ENCODE results near the gene DNAJC1. TPM values are rescaled to one million over a fixed set of nuclear protein-coding genes. Genes with fewer than 3 reads are reported as not detected.

The DNAJC1 gene
- total RNA-seq, 2 donors from 2014 or later, result 22.2 to 27.8 TPM

DNA sequence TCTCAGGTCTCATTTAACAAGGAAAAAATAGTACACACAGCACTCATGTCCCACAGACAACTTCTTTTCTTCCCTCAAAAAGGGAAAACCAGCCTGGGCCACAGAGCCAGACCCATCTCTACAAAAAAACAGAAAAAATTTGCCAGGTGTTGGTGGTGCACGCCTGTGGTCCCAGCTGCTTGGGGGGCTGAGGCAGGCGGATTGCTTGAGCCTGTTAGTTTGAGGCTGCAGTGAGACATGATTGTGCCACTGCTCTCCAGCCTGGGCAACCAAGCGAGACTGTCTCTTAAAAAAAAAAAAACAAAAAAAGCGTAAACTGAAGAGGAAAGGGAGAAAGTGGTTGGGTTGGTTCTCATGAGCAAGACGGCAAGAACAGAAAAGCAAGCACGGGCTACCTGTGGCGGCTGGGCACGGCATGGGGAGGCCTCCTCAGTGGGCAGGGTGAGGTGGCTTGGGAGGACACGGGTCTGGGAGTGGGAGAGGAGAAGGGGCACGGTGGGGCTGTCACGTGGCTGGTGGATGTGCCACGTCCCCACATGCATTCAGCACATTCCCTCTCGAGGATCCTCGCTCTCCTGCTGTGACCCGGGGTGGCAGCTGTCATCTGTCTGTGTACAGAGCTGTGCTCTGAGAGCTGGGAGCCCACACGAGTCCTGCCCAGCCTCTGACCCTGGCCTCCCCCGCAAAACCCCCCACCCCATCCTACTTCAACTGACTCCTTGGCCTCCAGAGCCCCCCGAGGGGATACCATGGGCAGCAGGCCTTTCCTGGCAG is 249.8 kb downstream of the DNAJC1 start:
- DNase-seq (ENCODE audit: low spot score in 2 of 2) (no peak), ATAC-seq (no peak)
- Mint-ChIP-seq H3K9me3 (no peaks in the 10 kb centered on the region), H3K27ac (no peak overlapping the region), H3K36me3 (no peaks in the 10 kb centered on the region)

DNA sequence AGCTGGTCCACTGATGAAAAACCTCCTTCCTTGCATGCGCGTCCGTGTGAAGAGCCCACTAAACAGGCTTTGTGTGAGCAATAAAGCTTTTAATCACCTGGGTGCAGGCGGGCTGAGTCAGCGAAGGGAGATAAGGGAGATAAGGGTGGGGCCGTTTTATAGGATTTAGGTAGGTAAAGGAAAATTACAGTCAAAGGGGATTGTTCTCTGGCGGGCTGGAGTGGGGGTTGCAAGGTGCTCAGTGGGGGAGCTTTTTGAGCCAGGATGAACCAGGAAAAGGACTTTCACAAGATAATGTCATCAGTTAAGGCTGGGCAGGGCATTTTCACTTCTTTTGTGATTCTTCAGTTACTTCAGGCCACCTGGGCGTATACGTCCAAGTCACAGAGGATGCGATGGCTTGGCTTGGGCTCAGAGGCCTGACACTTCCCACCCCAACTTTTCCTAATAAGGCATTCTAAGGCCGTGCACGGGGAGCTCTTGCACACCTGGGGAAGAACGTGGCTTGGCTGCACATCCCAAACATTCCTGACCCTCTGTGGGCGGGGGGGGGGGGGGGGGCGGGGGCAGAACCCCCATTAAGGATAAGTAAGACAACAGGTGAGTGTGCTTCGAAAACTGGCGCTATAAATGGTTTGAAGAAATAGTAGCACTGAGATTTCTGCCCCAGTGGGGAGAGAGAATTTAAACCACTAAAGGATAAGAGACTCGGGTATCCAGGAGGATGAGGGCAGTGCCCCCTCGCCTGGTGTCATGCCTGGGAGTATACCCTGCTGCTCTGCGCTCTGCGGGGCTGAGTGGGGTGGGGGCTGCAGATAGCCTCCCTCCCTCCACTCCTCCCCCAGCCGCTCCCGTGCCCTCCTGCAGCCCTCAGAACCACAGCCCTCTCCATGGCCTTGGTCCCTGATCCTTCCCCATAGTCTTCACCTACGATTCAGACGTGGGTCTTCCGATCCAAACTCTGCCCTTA is 251.9 kb downstream of the DNAJC1 start:
- Mint-ChIP-seq H3K27ac (no peak overlapping the region), H3K9me3 (no peaks in the 10 kb centered on the region), H3K36me3 (no peaks in the 10 kb centered on the region)
- no peak for DNase-seq (ENCODE audit: low spot score in 2 of 2)
- no peak for ATAC-seq

DNA sequence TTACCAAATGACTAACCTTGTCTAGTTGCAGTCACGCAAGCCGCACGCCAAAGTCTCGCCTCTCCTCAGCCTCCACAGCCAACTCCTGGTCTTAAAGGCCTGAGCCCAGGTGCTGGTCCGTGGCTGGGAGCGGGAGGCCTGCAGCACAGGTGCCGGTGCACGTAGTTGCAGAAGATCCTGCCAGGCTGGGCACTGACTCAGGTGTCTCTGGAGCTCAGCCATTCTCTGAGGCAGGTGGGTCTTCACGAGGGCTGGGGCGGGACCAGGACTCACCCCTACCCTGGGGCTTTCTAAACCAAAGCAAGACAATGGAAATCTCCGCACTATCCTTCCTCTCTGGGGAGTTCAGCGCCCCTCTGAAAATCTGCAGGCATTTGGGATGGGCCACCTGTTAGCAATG is 253.1 kb downstream of the DNAJC1 start:
- no peaks in the 10 kb centered on the region for H3K9me3 Mint-ChIP-seq
- H3K36me3 Mint-ChIP-seq, result no peaks in the 10 kb centered on the region
- DNase-seq (ENCODE audit: low spot score in 2 of 2) (no peak), ATAC-seq (peak in 1 of 2 donors; percentile 4)
- no peak overlapping the region for H3K27ac Mint-ChIP-seq

DNA sequence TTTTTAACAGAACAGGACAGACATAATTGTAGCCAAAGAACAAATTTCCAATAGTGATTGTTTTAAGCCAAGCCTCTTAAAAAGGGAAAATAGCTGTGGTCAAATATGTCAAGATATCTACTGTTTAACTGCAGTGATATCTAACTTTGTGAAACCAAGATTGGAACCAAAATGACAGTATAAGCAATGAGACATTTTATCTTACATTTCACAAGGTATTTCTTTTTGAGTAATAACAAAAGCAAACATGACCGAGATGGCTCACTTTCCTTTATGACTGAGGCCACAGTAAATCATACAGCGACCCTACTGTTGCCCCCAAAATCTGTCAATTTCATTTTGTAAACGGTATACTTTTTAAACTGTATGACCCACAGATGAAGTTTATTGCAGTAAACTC is 253.7 kb downstream of the DNAJC1 start:
- DNase-seq (ENCODE audit: low spot score in 2 of 2) (no peak), ATAC-seq (peak; percentile 23 to 79)
- Mint-ChIP-seq H3K27ac (no peak overlapping the region), H3K36me3 (no peaks in the 10 kb centered on the region), H3K9me3 (no peaks in the 10 kb centered on the region)

DNA sequence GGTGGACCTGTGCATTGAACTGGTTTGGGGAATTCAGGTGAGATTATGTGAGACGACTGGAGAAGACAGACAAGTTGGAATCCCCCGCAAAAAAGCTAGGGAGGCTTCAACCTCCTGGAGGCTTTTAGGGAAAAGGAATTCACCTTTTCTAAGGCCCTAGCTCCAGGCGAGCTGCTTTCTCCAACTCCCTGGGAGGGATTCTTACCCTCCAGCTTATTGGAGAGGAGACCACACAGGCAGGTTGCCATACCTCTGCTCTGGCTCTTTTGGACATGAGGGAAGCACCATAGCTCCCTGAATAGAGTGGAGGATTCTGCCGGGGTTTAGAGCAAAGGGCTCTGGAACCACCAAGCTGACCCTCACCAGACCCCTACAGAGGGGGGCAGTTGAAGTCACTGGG is 255.7 kb downstream of the DNAJC1 start:
- peak overlapping the region in 1 of 2 donors; percentile 91 for H3K27ac Mint-ChIP-seq

DNA sequence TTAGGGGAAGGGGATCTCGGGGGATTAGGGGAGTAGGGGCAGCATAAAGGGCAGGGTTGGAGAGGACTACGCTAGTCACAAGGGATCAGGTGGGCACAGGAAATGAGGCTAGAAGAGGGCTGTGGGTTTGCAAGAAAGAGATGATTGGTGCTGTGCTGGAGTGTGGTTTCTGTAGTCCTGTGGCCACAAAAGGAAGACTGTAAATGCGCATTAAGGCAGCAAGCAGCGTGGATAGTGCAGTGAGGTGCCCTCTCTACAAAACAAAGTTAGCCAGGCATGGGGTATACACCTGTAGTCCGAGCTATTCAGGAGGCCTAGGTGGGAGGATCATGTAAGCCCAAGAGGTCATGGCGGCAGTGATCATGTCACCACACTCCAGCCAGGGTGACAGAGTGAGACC is 257.4 kb downstream of the DNAJC1 start:
- ATAC-seq, result peak; percentile 14 to 74
- peak overlapping the region; percentile 66 to 69 for H3K27ac Mint-ChIP-seq
- DNase-seq (ENCODE audit: low spot score in 2 of 2), result no peak

More for the DNA sequence above, 255.7 kb downstream of the DNAJC1 start:
- ATAC-seq (no peak), DNase-seq (ENCODE audit: low spot score in 2 of 2) (no peak)
- Mint-ChIP-seq H3K9me3 (no peaks in the 10 kb centered on the region), H3K36me3 (peaks cover 0 to 7% of the 10 kb centered on the region in 2 donors)

DNA sequence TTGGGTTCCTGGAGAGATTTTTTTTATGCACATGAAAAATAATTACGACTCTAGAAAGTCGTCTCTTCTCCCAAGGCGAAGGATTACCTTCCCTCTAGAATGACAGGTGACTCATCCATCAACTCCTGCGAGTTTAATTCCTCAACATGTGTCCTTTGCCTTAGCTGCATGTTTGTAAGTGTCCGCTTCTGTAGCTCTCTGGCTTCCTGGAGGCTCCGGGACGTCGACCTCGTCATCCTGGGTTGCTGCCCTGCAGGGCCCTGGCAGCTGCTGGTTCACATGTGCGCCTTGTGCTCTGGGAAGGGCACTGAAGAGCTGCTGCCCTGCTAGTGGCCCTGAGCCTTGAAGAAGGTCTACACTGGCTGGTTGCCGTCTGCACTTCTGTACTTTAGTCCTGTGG is 259.3 kb downstream of the DNAJC1 start:
- peaks cover 0 to 36% of the 10 kb centered on the region in 2 donors for H3K36me3 Mint-ChIP-seq
- DNase-seq (ENCODE audit: low spot score in 2 of 2) (no peak), ATAC-seq (no peak)
- H3K9me3 Mint-ChIP-seq, result no peaks in the 10 kb centered on the region
- no peak overlapping the region for H3K27ac Mint-ChIP-seq

More for the DNA sequence above, 257.4 kb downstream of the DNAJC1 start:
- Mint-ChIP-seq H3K9me3 (no peaks in the 10 kb centered on the region), H3K36me3 (peaks cover 0 to 20% of the 10 kb centered on the region in 2 donors)

DNA sequence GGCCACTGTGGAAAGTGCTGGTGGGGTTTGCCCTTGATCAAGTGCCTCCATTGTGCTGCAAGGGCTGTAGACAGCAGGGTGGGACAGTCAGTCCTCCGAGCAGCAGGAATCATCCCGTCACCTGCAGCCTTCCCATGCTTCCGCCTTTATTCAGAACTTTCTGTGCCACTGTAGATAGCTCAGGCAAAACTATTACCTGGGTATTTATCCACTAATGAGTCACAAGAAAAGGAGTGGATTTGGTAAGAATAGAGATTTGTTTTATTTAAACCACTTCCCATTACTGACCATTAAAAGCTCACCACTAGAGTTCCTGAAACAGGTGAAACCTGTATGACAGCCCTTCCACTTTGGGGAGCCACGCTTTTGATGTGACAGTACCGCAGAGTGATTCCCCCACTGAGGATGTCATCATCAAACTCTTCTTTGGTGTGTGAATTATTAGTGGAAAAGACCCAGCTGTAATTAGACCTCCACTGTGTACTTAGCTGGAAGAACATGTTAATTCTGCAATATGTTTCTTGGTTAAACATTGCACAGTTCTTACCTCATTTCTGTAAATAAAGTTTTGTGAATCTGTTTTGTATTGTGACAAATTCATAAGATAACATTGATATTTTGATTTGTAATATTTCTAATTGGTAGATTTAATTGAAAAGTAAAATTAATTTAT is 260.7 kb downstream of the DNAJC1 start:
- no peaks in the 10 kb centered on the region for H3K9me3 Mint-ChIP-seq
- no peak for ATAC-seq
- DNase-seq (ENCODE audit: low spot score in 2 of 2), result no peak
- no peak overlapping the region for H3K27ac Mint-ChIP-seq
- H3K36me3 Mint-ChIP-seq, result peaks cover 0 to 44% of the 10 kb centered on the region in 2 donors

DNA sequence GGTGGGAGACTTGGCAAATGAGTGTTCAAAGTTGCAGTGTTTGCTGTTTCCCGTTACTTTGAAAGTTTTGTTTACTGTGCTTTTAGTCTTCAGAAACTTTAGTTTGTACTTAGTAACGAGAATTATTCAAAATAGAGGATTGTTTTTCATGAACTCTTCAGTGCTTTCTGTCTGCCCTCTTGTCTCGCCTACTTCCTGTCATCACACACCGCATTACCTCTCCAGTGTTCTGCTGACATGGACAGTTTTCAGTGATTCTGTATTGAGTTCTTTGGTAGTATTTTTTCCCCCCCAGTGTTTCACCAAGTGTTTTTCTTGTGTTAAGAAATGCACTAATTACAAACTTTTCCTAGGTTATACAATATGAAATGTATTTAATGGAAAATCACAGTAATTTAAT is 262.5 kb downstream of the DNAJC1 start:
- ATAC-seq, result peak; percentile 40 to 62
- no peaks in the 10 kb centered on the region for H3K9me3 Mint-ChIP-seq
- H3K27ac Mint-ChIP-seq, result peak overlapping the region; percentile 12 to 48
- H3K36me3 Mint-ChIP-seq, result peaks cover 0 to 45% of the 10 kb centered on the region in 2 donors
- no peak for DNase-seq (ENCODE audit: low spot score in 2 of 2)

DNA sequence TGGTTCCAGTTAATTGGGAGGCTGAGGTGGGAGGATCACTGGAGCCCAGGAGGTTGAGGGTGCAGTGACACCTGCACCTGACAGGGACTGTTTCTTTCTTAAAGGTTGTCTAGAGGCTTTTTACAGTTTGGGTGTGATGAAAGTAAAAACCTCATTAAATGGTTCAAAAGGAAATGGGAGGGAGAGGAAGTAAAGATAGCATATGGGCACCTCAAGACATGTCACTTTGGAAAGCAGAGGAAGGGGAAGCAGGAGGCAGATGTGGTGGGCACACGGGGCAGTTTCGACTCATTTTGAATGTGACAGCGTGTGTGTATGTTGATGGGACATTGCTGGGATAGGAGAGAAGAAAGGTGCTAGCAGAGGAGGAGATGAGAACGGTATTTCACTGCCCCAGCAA is 266.4 kb downstream of the DNAJC1 start:
- no peak for DNase-seq (ENCODE audit: low spot score in 2 of 2)
- peaks cover 5 to 41% of the 10 kb centered on the region in 2 donors for H3K36me3 Mint-ChIP-seq
- ATAC-seq, result peak in 1 of 2 donors; percentile 7
- H3K27ac Mint-ChIP-seq, result peak overlapping the region; percentile 77 to 79
- no peaks in the 10 kb centered on the region for H3K9me3 Mint-ChIP-seq

DNA sequence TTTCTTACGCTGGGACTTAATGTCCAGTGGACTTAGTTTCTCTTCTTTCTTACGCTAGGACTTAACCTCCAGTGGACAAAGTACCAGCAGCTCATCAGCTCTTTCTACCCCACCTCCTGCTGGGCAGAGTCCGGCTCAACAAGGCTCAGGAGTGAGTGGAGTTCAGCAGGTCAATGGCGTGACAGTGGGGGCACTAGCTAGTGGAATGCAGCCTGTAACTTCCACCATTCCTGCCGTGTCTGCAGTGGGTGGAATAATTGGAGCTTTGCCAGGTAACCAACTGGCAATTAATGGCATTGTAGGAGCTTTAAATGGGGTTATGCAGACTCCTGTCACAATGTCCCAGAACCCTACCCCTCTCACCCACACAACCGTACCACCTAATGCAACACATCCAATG is 269.8 kb downstream of the DNAJC1 start:
- Mint-ChIP-seq H3K27ac (no peak overlapping the region), H3K36me3 (peaks cover 9 to 13% of the 10 kb centered on the region in 2 donors), H3K9me3 (no peaks in the 10 kb centered on the region)
- no peak for DNase-seq (ENCODE audit: low spot score in 2 of 2)
- ATAC-seq, result no peak

DNA sequence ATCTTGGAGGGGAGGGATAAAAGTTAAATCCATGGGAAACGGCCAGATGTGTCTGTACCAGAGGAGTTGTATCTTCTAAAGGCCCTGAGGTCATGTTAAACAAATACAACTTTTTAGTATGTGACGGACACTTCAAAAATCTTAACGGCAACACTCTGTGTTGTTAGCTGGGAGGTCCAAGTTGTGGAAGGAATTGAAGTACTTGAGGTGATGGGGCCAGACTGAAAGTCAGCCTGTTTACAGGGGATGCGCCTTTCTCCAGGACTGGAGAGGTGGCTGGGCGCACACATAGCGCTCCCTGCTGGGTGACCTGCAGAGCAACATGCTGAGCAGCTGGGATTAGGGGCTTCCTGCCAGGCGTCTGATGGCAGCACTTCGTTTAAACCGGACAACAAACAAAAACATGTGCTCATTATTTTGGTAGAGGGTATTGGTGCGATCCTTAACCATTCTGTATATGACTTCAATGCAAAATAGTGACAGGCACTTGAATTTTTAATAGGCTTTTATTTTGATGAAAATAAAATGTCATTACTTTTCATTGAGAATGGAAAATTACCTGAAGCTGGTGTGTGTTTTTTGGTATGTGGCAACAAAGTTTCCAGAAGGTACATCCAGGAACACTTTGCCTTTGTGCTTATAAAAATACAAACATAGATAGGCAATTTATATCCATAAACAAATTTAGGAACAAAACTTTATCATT is 271.3 kb downstream of the DNAJC1 start:
- DNase-seq (ENCODE audit: low spot score in 2 of 2), result peak in 1 of 2 donors; percentile 44
- no peaks in the 10 kb centered on the region for H3K9me3 Mint-ChIP-seq
- peak; percentile 66 to 83 for ATAC-seq
- no peak overlapping the region for H3K27ac Mint-ChIP-seq
- peaks cover 9 to 15% of the 10 kb centered on the region in 2 donors for H3K36me3 Mint-ChIP-seq

DNA sequence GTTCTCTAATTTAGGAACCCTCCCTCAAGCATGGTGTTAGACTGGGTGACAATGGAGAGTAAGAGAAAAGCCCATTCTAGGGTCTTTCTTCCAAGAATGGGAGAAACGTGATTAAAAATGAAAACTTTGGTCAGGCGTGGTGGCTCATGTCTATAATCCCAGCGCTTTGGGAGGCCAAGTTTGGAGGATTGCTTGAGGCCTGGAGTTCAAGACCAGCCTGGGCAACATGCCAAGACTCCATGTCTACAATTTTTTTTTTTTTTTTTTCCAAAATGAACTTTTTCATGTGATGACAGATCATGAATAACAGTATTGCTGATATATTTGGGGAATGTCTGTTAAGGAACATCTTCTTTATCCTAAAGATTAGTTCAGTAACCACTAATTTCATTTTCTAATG is 274.9 kb downstream of the DNAJC1 start:
- DNase-seq (ENCODE audit: low spot score in 2 of 2), result no peak
- no peak for ATAC-seq
- H3K36me3 Mint-ChIP-seq, result peaks cover 4 to 6% of the 10 kb centered on the region in 2 donors
- no peaks in the 10 kb centered on the region for H3K9me3 Mint-ChIP-seq
- no peak overlapping the region for H3K27ac Mint-ChIP-seq

DNA sequence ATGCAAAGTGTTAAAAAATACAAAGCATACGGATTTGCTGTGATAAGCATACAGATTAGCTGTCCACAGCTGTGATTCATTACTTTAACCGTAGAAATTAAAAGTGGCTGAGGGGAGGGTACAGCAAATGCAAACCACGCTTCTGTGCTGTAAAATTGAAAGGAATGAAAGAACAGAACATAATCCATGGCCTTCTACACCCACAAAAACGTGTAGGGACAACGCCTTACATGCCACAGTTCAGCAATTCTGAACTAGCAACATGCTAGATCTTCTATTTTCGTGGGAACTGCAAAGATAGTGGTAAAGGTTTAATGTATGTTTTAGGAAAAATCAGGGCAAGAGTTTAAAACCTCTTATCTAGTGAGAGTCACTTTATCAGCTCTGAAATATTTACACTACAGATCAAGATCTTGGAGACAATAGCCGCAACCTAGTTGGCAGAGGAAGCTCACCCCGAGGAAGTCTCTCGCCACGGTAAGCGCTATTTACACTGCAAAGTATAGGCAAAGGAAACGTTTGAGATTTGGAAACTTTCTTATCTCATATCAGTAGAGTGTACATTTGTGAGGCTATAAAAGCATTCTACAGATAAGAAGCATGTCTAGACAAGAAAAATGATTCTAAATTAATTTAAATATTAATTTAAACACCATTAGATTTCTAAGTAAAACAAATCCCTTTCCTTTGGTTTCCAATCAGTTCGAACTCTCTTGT is 275.9 kb downstream of the DNAJC1 start:
- Mint-ChIP-seq H3K9me3 (no peaks in the 10 kb centered on the region), H3K27ac (no peak overlapping the region), H3K36me3 (peaks cover 4 to 6% of the 10 kb centered on the region in 2 donors)
- DNase-seq (ENCODE audit: low spot score in 2 of 2), result no peak
- no peak for ATAC-seq

DNA sequence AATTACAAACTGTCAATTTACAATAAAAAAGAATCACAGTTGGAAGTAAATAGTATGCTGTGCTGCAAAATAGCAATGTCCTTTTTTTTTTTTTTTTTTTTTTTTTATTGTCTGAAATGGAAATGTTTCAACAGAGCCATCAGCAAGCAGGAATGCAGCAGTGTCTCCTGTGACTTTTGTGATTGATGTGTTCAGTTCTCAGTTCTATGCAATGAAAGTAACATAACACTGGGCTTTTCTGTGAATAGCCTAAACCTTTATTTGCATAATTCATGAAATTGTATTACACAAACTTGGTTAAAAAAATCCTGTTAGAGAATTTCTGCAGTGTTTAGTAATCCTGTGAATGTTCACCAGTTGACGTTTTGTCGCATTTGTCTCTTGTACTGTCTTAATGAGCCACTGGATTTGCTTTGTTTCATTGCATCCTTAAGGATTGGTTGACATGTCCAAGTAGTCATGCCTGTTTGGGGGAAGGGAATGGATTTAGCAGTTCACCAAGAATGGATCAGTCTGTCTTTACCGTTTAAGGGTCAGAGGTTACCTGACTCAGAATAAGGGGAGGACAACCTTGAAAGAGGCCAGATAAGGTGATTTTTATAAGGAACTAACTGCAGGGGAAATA is 276.8 kb downstream of the DNAJC1 start:
- no peak for DNase-seq (ENCODE audit: low spot score in 2 of 2)
- Mint-ChIP-seq H3K9me3 (no peaks in the 10 kb centered on the region), H3K36me3 (peaks cover 4 to 6% of the 10 kb centered on the region in 2 donors), H3K27ac (no peak overlapping the region)
- ATAC-seq, result no peak
